ENCODE results near the gene LSS.

- TF ChIP-seq POLR2AphosphoS5 (IDR thresholded peaks at IDR 0.05) (no peak), EP300 (IDR thresholded peaks at IDR 0.05) (no peak), CTCF (IDR thresholded peaks at IDR 0.05) (no peak), POLR2A (IDR thresholded peaks at IDR 0.05) (no peak)
These were observed 32.9 kb downstream of the LSS start for GRCh38 chr21:46195595-46196195.
